ENCODE data around the gene OBP2A. TPM values are rescaled to one million over a fixed set of nuclear protein-coding genes. Genes with fewer than 3 reads are reported as not detected.

OBP2A gene
- total RNA-seq, 2 experiments from 2014 or later: not detected

DNA sequence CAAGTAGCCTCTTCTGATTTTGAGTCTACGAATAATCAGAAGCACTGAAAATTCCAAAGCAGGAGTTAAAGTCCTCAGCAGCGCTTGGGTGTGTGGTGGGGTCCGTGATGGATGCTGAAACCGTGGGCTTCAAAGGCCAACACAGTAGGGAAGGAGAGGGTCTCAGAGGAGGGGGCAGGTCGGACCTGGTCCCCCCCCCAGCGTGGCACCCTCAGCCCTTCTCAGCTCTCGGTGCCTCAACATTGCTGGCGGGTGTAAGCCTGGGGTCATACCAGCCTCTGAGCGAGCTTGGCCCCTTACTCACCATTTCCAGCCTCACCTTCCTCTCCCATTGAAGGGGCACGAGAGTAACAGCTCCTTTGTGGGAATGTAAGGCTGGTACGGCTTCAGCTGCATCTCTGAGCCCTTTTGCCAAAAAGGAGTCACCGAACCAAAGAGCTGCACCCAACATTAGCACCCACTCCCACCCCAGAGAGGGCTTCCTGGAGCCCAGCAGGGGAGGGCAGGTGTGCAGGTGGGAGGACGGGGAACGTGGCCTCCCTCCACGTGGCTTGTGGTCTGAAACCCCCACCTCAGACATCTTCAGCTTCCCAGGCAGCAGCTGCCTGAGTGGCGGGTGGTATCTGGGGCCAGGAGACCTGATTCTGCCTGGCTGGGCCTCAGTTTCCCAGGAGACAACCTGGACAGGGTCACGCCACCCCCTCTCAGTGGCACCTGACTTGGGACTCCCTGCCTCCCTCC, 31.4 kb upstream of the OBP2A start:
- H3K27ac ChIP-seq (ENCODE audit: low read depth, low read length, poor library complexity, severe bottlenecking): no peak overlapping the region
- no peaks in the 10 kb centered on the region for H3K79me2 ChIP-seq (ENCODE audit: insufficient read depth, low read depth, low read length)
- no peaks in the 10 kb centered on the region for H3K36me3 ChIP-seq (ENCODE audit: insufficient read depth, low read length)
- BruUV-seq (replicated peaks): no TSS peak
- ChIA-PET CTCF (ENCODE audit: unreplicated experiment) (no interaction called here), POLR2A (interaction anchor here (0.6 kb wide), 1 partner anchor 1340 kb away, joined by 3 read pairs; no protein-coding TSS in a partner anchor)
- H3K4me2 ChIP-seq (ENCODE audit: low read length): no peak overlapping the region
- H4K20me1 ChIP-seq (ENCODE audit: insufficient read depth, low read length): no peaks in the 10 kb centered on the region
- H3K9me3 ChIP-seq (ENCODE audit: low read length): no peaks in the 10 kb centered on the region
- no peak for TF ChIP-seq EZH2phosphoT487 (IDR thresholded peaks at IDR 0.05; ENCODE audit: borderline replicate concordance, low read depth, low read length)
- TF ChIP-seq, protein P1, sequence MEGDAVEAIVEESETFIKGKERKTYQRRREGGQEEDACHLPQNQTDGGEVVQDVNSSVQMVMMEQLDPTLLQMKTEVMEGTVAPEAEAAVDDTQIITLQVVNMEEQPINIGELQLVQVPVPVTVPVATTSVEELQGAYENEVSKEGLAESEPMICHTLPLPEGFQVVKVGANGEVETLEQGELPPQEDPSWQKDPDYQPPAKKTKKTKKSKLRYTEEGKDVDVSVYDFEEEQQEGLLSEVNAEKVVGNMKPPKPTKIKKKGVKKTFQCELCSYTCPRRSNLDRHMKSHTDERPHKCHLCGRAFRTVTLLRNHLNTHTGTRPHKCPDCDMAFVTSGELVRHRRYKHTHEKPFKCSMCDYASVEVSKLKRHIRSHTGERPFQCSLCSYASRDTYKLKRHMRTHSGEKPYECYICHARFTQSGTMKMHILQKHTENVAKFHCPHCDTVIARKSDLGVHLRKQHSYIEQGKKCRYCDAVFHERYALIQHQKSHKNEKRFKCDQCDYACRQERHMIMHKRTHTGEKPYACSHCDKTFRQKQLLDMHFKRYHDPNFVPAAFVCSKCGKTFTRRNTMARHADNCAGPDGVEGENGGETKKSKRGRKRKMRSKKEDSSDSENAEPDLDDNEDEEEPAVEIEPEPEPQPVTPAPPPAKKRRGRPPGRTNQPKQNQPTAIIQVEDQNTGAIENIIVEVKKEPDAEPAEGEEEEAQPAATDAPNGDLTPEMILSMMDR (conservative IDR thresholded peaks at IDR 0.05; ENCODE audit: low read length): no peak
- H2AFZ ChIP-seq (ENCODE audit: low read length): no peak overlapping the region
- no peak overlapping the region for H3K4me3 ChIP-seq (ENCODE audit: low read depth, low read length, poor library complexity, severe bottlenecking)
- intact Hi-C loops (cut with micrococcal nuclease; ENCODE audit: unreplicated experiment): no loop called here
- H3K4me1 ChIP-seq (ENCODE audit: insufficient read depth, low read length, poor library complexity, severe bottlenecking): no peaks in the 10 kb centered on the region
- H3K9me2 ChIP-seq (ENCODE audit: insufficient read depth, low read length): no peaks in the 10 kb centered on the region
- no peak for DNase-seq (ENCODE audit: low spot score)

DNA sequence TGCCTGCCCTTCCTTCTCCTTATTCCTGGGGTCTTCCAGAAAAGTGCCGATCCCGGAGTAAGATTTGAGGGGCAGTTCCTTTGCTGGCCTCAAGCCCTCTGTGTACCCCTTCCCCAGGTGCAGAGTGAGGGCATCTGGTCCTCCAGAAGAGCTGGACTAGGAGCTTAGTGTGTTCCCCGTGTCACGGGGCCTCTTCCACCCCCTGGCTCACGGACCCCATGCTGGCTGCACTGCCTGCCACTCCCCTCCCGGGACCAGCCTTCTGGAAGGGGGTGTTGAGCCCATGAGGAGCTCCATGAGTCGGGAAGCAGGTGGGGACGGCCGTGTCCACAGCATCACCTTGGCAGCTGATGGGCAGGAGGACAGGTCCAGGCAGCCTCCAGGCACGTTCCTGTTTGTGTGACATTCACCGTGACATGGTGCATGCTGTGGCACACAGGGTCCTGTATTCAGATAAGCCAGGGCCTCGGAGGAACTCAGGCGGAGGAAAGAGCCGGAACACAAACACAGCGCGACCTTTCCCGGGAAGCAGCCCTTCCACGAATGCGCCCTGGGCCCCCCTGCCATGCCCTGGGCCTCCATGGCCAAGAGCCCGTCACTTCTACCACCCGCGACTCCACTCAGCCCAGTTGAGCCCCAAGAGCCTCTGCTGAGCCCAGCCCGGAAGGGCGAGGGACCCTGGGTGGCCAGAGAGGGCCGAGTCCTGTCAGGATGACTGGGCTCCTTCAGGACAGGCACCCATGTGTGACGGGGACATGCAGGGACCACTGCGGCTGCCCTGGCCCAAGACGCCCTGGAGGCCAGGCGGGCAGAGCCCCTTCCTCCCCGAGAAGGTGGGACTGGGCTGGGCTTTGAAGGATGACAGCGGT, 30.6 kb upstream of the OBP2A start:
- ChIA-PET POLR2A (no interaction called here), CTCF (ENCODE audit: unreplicated experiment) (no interaction called here)
- Histone ChIP-seq H3K4me1 (ENCODE audit: insufficient read depth, low read length, poor library complexity, severe bottlenecking) (no peaks in the 10 kb centered on the region), H3K4me2 (ENCODE audit: low read length) (no peak overlapping the region), H3K4me3 (ENCODE audit: low read depth, low read length, poor library complexity, severe bottlenecking) (no peak overlapping the region), H3K9me2 (ENCODE audit: insufficient read depth, low read length) (no peaks in the 10 kb centered on the region), H3K36me3 (ENCODE audit: insufficient read depth, low read length) (no peaks in the 10 kb centered on the region), H3K79me2 (ENCODE audit: insufficient read depth, low read depth, low read length) (no peaks in the 10 kb centered on the region), H3K9me3 (ENCODE audit: low read length) (no peaks in the 10 kb centered on the region), H2AFZ (ENCODE audit: low read length) (no peak overlapping the region), H4K20me1 (ENCODE audit: insufficient read depth, low read length) (no peaks in the 10 kb centered on the region), H3K27ac (ENCODE audit: low read depth, low read length, poor library complexity, severe bottlenecking) (no peak overlapping the region)
- intact Hi-C loops (cut with micrococcal nuclease; ENCODE audit: unreplicated experiment): no loop called here
- BruUV-seq (replicated peaks): no TSS peak
- no peak for DNase-seq (ENCODE audit: low spot score)
- no peak for TF ChIP-seq EZH2phosphoT487 (IDR thresholded peaks at IDR 0.05; ENCODE audit: borderline replicate concordance, low read depth, low read length)
- TF ChIP-seq, protein P1 (conservative IDR thresholded peaks at IDR 0.05; ENCODE audit: low read length): no peak
